Liver (tissue), 9 donors: ENCODE measurements around the gene KIF6. TPM values are rescaled to one million over a fixed set of nuclear protein-coding genes. Genes with fewer than 3 reads are reported as not detected.

ENCODE experiments used
- DNase-seq: peaks from one replicate; pipeline ENCODE4 v3.0.0-alpha.2; 2017; ENCODE audit warnings: low spot score
- H3K27ac ChIP-seq, 2 donors: one replicate each; pipeline ENCODE4 v1.7.0; 2013; ENCODE audit warnings: inconsistent platforms in 2 of 2, low read length in 2 of 2, control low read depth in 1 of 2, low read depth in 1 of 2, mild to moderate bottlenecking in 1 of 2
- H3K27me3 ChIP-seq, 4 donors: one replicate each; pipeline versions ENCODE4 v1.6.1 to v1.7.0; 2013; ENCODE audit warnings: low read length in 3 of 4, inconsistent platforms in 1 of 4, mild to moderate bottlenecking in 1 of 4, moderate library complexity in 1 of 4; ENCODE audit not compliant: control insufficient read depth in 4 of 4, insufficient read depth in 4 of 4
- H3K36me3 ChIP-seq, 4 donors: one replicate each; pipeline versions ENCODE4 v1.6.1 to v1.7.0; 2013; ENCODE audit warnings: low read length in 3 of 4, mild to moderate bottlenecking in 3 of 4, low read depth in 1 of 4, moderate library complexity in 1 of 4; ENCODE audit not compliant: control insufficient read depth in 4 of 4, insufficient read depth in 3 of 4
- H3K4me1 ChIP-seq, 4 donors: one replicate each; pipeline versions ENCODE4 v1.6.1 to v1.7.0; 2013; ENCODE audit warnings: low read length in 3 of 4, mild to moderate bottlenecking in 3 of 4, moderate library complexity in 1 of 4; ENCODE audit not compliant: control insufficient read depth in 4 of 4, insufficient read depth in 4 of 4
- H3K4me3 ChIP-seq, 3 donors: one replicate each; pipeline versions ENCODE4 v1.6.1 to v1.7.0; 2013; ENCODE audit warnings: low read length in 3 of 3, control low read depth in 1 of 3, low read depth in 1 of 3, mild to moderate bottlenecking in 1 of 3
- H3K9ac ChIP-seq, 2 donors: one replicate each; pipeline ENCODE4 v1.7.0; 2013; ENCODE audit warnings: low read length in 2 of 2, mild to moderate bottlenecking in 2 of 2, moderate library complexity in 2 of 2, control low read depth in 1 of 2, low read depth in 1 of 2
- H3K9me3 ChIP-seq, 4 donors: one replicate each; pipeline versions ENCODE4 v1.6.1 to v1.7.0; 2013; ENCODE audit warnings: low read length in 3 of 4; ENCODE audit not compliant: control insufficient read depth in 4 of 4
- CTCF ChIP-seq: fragments of 150-350 bp; IDR thresholded peaks from 2 replicates; pipeline ENCODE4 v1.5.1; 2017; ENCODE audit warnings: improper control_type of control experiment, low read depth, low read length; ENCODE audit not compliant: missing input control
- FOXA1 ChIP-seq: IDR thresholded peaks from 2 replicates; pipeline ENCODE4 v1.6.1; 2016; ENCODE audit warnings: antibody characterized with exemption
- FOXA2 ChIP-seq: IDR thresholded peaks from 2 replicates; pipeline ENCODE4 v1.6.1; 2016; ENCODE audit warnings: antibody characterized with exemption
- GABPA ChIP-seq, 2 donors: IDR thresholded peaks in 1 of 2; conservative IDR thresholded peaks in 1 of 2; 2 replicates each; pipeline ENCODE4 v1.6.1; 2016; ENCODE audit warnings: antibody characterized with exemption in 2 of 2, mild to moderate bottlenecking in 1 of 2, moderate library complexity in 1 of 2
- HNF4A ChIP-seq, 2 donors: conservative IDR thresholded peaks; 2 replicates each; pipeline ENCODE4 v1.6.1; 2016; ENCODE audit warnings: antibody characterized with exemption in 2 of 2, mild to moderate bottlenecking in 2 of 2
- HNF4G ChIP-seq: IDR thresholded peaks from 2 replicates; pipeline ENCODE4 v1.6.1; 2016; ENCODE audit warnings: antibody characterized with exemption
- JUND ChIP-seq, 2 donors: IDR thresholded peaks; 2 replicates each; pipeline ENCODE4 v1.6.1; 2016; ENCODE audit warnings: antibody characterized with exemption in 2 of 2
- RAD21 ChIP-seq, 2 donors: IDR thresholded peaks; 2 replicates each; pipeline ENCODE4 v1.6.1; 2016; ENCODE audit warnings: antibody characterized with exemption in 2 of 2, mild to moderate bottlenecking in 2 of 2
- RXRA ChIP-seq, 2 donors: IDR thresholded peaks; 2 replicates each; pipeline ENCODE4 v1.6.1; 2017 to 2018; ENCODE audit warnings: antibody characterized with exemption in 2 of 2, mild to moderate bottlenecking in 1 of 2
- TAF1 ChIP-seq: conservative IDR thresholded peaks from 2 replicates; pipeline ENCODE4 v1.6.1; 2016; ENCODE audit warnings: antibody characterized with exemption, mild to moderate bottlenecking
- WGBS: extraction: QIAGEN DNeasy Blood & Tissue Kit; methylation state at CpG from one replicate; pipeline ENCODE4 v1.1.7; 2013; 5-methylcytosine and 5-hydroxymethylcytosine counted together
- polyA plus RNA-seq, 2 donors: library from polyadenylated mRNA; stranded (reverse) in 1 of 2; unstranded in 1 of 2; fragments of 200-250 nt in 1 of 2; fragments of >200 nt in 1 of 2; fragmentation: Nextera tagmentation in 1 of 2; extraction: Ambion mirVana in 1 of 2; gene quantifications; one replicate each; pipeline versions ENCODE4 v1.2.1 to v1.2.3, GENCODE V29; 2013 to 2015
- total RNA-seq, 2 donors: library from RNA; depleted of rRNA; stranded (reverse); fragments of >200 nt; gene quantifications; one replicate each; pipeline ENCODE4 v1.2.3, GENCODE V29; 2014
- TF ChIP-seq, protein P1 (sequence below): IDR thresholded peaks from 2 replicates; pipeline ENCODE4 v1.6.1; 2016; ENCODE audit warnings: antibody characterized with exemption
- TF ChIP-seq, protein P2 (sequence below): IDR thresholded peaks from 2 replicates; pipeline ENCODE4 v1.6.1; 2016; ENCODE audit warnings: antibody characterized with exemption, mild to moderate bottlenecking
- donor health status: healthy.
- donor health status: healthy.
- donor health status: healthy.
- donor health status: healthy.
- donor health status: healthy.

KIF6 gene
- total and polyA plus RNA-seq, 4 donors: 0.17 to 7.5 (median 0.29) TPM

- DNase-seq: no peak
- TF ChIP-seq RXRA (IDR thresholded peaks at IDR 0.05) (peak; percentile 56 to 60), CTCF (no peak), HNF4G (no peak), HNF4A (conservative IDR thresholded peaks at IDR 0.05) (peak; percentile 43 to 57), FOXA2 (no peak), RAD21 (IDR thresholded peaks at IDR 0.05) (peak in 1 of 2 donors; percentile 37)
Measured at GRCh38 chr6:39296745-39297640, 428.2 kb downstream of the KIF6 start.

GRCh38 chr6:39295611-39296011, 429.6 kb downstream of the KIF6 start:
- no peaks in the 10 kb centered on the region for H3K36me3 ChIP-seq
- no peak overlapping the region for H3K4me3 ChIP-seq
- TF ChIP-seq, protein P1, sequence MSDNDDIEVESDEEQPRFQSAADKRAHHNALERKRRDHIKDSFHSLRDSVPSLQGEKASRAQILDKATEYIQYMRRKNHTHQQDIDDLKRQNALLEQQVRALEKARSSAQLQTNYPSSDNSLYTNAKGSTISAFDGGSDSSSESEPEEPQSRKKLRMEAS: no peak
- TF ChIP-seq RXRA (IDR thresholded peaks at IDR 0.05) (no peak), GABPA (IDR thresholded peaks at IDR 0.05 in 1 of 2, conservative IDR thresholded peaks at IDR 0.05 in 1 of 2) (no peak), FOXA1 (no peak), JUND (IDR thresholded peaks at IDR 0.05) (no peak), CTCF (no peak), TAF1 (no peak)
- TF ChIP-seq, protein P2, sequence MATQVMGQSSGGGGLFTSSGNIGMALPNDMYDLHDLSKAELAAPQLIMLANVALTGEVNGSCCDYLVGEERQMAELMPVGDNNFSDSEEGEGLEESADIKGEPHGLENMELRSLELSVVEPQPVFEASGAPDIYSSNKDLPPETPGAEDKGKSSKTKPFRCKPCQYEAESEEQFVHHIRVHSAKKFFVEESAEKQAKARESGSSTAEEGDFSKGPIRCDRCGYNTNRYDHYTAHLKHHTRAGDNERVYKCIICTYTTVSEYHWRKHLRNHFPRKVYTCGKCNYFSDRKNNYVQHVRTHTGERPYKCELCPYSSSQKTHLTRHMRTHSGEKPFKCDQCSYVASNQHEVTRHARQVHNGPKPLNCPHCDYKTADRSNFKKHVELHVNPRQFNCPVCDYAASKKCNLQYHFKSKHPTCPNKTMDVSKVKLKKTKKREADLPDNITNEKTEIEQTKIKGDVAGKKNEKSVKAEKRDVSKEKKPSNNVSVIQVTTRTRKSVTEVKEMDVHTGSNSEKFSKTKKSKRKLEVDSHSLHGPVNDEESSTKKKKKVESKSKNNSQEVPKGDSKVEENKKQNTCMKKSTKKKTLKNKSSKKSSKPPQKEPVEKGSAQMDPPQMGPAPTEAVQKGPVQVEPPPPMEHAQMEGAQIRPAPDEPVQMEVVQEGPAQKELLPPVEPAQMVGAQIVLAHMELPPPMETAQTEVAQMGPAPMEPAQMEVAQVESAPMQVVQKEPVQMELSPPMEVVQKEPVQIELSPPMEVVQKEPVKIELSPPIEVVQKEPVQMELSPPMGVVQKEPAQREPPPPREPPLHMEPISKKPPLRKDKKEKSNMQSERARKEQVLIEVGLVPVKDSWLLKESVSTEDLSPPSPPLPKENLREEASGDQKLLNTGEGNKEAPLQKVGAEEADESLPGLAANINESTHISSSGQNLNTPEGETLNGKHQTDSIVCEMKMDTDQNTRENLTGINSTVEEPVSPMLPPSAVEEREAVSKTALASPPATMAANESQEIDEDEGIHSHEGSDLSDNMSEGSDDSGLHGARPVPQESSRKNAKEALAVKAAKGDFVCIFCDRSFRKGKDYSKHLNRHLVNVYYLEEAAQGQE: no peak
- H3K4me1 ChIP-seq: peaks cover 19 to 42% (median 28%) of the 10 kb centered on the region in 4 donors
- H3K9me3 ChIP-seq: no peaks in the 10 kb centered on the region
- no peak overlapping the region for H3K27ac ChIP-seq
- 83% methylated on average over 5 of the region's 5 CpGs for WGBS
- DNase-seq: no peak
- no peak overlapping the region for H3K9ac ChIP-seq
- H3K27me3 ChIP-seq: no peaks in the 10 kb centered on the region

More at GRCh38 chr6:39296745-39297640, 428.2 kb downstream of the KIF6 start:
- Histone ChIP-seq H3K36me3 (no peaks in the 10 kb centered on the region), H3K9me3 (no peaks in the 10 kb centered on the region), H3K27me3 (no peaks in the 10 kb centered on the region), H3K9ac (no peak overlapping the region), H3K4me3 (no peak overlapping the region), H3K4me1 (peaks cover 19 to 42% (median 28%) of the 10 kb centered on the region in 4 donors), H3K27ac (peak overlapping the region; percentile 75 to 80)
- 42% methylated on average over 18 of the region's 18 CpGs for WGBS
